Measurements from ENCODE around the gene HMGN2. TPM values are rescaled to one million over a fixed set of nuclear protein-coding genes. Genes with fewer than 3 reads are reported as not detected.

Gene HMGN2
- total RNA-seq, 1 donor from 2014 or later, result 446 TPM

DNA sequence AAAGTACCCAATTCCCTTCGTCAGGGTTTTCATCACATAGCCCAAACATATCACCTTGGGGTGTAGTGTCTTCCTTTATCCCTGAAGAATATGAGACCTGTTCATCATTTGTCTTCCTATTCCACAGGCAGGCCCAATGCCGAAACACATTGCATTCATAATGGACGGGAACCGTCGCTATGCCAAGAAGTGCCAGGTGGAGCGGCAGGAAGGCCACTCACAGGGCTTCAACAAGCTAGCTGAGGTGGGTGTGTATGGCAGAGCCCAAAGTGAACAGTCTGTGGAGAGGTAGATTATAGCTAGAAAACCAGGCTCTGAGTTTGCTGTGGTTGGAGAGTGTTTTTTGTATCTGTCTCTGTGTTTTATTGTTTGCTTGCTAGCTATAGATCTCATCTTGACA lies 34.2 kb upstream of the HMGN2 start:
- Mint-ChIP-seq H3K4me1 (ENCODE audit: low read depth) (peaks cover 2% of the 10 kb centered on the region), H3K4me3 (ENCODE audit: low read depth) (no peak overlapping the region), H3K27ac (no peak overlapping the region), H3K9me3 (ENCODE audit: low read depth) (no peaks in the 10 kb centered on the region), H3K27me3 (no peaks in the 10 kb centered on the region), H3K36me3 (ENCODE audit: insufficient read depth) (peaks cover 19% of the 10 kb centered on the region)
- DNase-seq (ENCODE audit: low spot score, unreplicated experiment), result no peak
- TF ChIP-seq, protein P1, sequence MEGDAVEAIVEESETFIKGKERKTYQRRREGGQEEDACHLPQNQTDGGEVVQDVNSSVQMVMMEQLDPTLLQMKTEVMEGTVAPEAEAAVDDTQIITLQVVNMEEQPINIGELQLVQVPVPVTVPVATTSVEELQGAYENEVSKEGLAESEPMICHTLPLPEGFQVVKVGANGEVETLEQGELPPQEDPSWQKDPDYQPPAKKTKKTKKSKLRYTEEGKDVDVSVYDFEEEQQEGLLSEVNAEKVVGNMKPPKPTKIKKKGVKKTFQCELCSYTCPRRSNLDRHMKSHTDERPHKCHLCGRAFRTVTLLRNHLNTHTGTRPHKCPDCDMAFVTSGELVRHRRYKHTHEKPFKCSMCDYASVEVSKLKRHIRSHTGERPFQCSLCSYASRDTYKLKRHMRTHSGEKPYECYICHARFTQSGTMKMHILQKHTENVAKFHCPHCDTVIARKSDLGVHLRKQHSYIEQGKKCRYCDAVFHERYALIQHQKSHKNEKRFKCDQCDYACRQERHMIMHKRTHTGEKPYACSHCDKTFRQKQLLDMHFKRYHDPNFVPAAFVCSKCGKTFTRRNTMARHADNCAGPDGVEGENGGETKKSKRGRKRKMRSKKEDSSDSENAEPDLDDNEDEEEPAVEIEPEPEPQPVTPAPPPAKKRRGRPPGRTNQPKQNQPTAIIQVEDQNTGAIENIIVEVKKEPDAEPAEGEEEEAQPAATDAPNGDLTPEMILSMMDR (IDR thresholded peaks at IDR 0.05; ENCODE audit: unreplicated experiment), result no peak

DNA sequence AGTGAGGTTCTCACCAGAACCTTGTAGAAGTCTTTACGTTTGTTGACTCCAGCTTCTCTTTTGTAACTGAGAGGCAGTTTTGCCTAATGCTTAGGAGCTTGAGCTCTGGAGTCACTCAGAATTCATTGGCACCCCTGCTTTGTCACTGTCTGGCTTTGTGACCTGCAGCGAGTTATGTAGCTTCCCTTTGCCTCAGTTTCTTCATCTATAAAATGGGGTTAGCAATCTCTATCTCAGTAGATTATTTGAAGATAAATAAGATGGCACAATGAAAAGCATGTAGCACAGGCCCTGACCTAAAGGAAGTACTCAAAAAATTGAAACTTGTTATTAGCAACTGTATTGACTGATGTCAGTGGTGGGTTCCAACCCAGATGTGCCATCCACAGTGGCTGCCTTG lies 32.0 kb upstream of the HMGN2 start:
- no peak for DNase-seq (ENCODE audit: low spot score, unreplicated experiment)
- no peak overlapping the region for H3K4me3 Mint-ChIP-seq (ENCODE audit: low read depth)
- TF ChIP-seq, protein P1 (IDR thresholded peaks at IDR 0.05; ENCODE audit: unreplicated experiment), result no peak

DNA sequence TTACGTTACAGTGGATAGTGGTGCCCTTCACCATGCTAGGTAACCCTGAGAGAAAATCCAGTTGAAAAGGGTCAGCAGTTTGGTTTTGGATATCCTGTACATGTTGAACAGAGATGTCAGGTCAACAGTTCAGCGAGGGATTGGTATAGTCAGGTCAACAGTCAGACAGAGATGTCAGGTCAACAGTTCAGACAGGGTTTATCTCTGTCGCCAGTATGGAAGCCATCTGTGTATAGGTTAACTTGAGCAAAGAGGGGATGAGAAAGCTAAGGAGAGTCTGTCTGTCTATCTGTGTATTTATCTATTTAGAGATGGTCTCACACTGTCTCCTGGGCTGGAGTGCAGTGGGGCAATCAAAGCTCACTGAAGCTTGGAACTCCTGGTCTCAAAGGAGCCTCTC lies 22.4 kb upstream of the HMGN2 start:
- no peak for DNase-seq (ENCODE audit: low spot score, unreplicated experiment)
- Mint-ChIP-seq H3K9me3 (ENCODE audit: low read depth) (no peaks in the 10 kb centered on the region), H3K4me1 (ENCODE audit: low read depth) (no peaks in the 10 kb centered on the region), H3K27me3 (no peaks in the 10 kb centered on the region), H3K27ac (no peak overlapping the region), H3K36me3 (ENCODE audit: insufficient read depth) (peaks cover 14% of the 10 kb centered on the region), H3K4me3 (ENCODE audit: low read depth) (no peak overlapping the region)
- TF ChIP-seq, protein P1 (IDR thresholded peaks at IDR 0.05; ENCODE audit: unreplicated experiment), result no peak

More for the DNA sequence above, 32.0 kb upstream of the HMGN2 start:
- Mint-ChIP-seq H3K27me3 (no peaks in the 10 kb centered on the region), H3K27ac (no peak overlapping the region), H3K36me3 (ENCODE audit: insufficient read depth) (peaks cover 21% of the 10 kb centered on the region), H3K4me1 (ENCODE audit: low read depth) (no peaks in the 10 kb centered on the region), H3K9me3 (ENCODE audit: low read depth) (no peaks in the 10 kb centered on the region)

DNA sequence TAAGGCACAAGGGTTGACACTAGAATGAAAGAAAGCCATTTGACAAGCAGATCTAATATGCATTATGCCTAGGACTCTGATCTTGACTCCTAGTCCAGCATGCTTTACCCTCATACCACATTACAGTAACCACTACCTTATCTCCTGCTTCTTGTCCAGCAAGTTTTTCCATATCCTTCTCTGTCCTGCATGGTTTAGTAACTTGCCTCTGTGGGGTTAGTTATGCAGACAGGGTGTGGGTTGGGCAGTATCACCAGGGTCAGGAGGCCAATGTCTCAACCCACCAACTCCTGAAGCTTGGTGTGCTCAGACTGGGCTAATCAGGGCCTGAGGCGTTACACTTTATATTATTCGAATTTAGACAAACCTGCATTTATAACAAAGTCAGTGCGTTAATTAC lies 21.3 kb upstream of the HMGN2 start:
- DNase-seq (ENCODE audit: low spot score, unreplicated experiment), result no peak
- Mint-ChIP-seq H3K27ac (no peak overlapping the region), H3K4me3 (ENCODE audit: low read depth) (no peak overlapping the region), H3K4me1 (ENCODE audit: low read depth) (no peaks in the 10 kb centered on the region), H3K9me3 (ENCODE audit: low read depth) (no peaks in the 10 kb centered on the region), H3K27me3 (no peaks in the 10 kb centered on the region), H3K36me3 (ENCODE audit: insufficient read depth) (peaks cover 12% of the 10 kb centered on the region)
- TF ChIP-seq, protein P1 (IDR thresholded peaks at IDR 0.05; ENCODE audit: unreplicated experiment), result no peak

DNA sequence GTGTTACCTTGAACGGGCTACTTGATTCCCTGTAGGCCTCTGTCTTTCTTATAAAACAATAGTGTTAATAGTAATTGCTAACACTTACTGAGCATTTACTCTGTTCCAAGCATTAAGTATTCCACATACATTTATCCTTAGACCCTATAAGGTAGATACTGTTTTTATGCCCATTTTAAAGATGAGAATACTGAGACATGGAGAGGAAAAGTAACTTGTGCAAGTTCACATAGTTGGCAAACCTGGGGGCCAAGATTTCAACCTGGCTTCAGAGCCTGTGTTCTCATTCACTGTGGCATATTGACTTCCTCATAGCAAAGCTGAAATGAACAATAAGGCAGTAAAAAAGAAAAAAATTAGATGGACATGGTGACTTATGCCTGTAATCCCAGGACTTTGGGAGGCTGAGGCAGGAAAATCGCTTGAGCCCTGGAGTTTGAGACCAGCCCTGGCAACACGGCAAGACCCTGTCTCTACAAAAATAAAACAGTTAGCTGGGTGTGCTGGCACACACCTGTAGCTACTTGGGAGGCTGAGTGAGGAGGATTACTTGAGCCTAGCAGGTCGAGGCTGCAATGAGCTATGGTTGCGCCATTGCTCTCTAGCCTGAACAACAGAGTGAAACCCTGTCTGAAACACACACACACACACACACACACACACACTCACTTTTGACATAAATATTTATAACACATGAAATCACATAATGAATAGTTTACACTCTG lies 19.6 kb upstream of the HMGN2 start:
- H3K9me3 Mint-ChIP-seq (ENCODE audit: low read depth), result no peaks in the 10 kb centered on the region
- TF ChIP-seq, protein P1 (IDR thresholded peaks at IDR 0.05; ENCODE audit: unreplicated experiment), result no peak
- H3K4me1 Mint-ChIP-seq (ENCODE audit: low read depth), result no peaks in the 10 kb centered on the region
- H3K27me3 Mint-ChIP-seq, result no peaks in the 10 kb centered on the region
- no peak overlapping the region for H3K4me3 Mint-ChIP-seq (ENCODE audit: low read depth)
- no peak for DNase-seq (ENCODE audit: low spot score, unreplicated experiment)
- H3K27ac Mint-ChIP-seq, result no peak overlapping the region
- peaks cover 7% of the 10 kb centered on the region for H3K36me3 Mint-ChIP-seq (ENCODE audit: insufficient read depth)

Data from progenitor cell of endocrine pancreas (in vitro differentiated cells).